GM18519 (cell line): ENCODE results near the gene CCR9.

Experiments used
- ATAC-seq: cut with Tn5 transposase; IDR thresholded peaks from one replicate; pipeline ENCODE4 v1.9.1; 2021; ENCODE audit warnings: mild to moderate bottlenecking, moderate library complexity; ENCODE audit not compliant: unreplicated experiment, low FRiP score

CCR9 gene

DNA sequence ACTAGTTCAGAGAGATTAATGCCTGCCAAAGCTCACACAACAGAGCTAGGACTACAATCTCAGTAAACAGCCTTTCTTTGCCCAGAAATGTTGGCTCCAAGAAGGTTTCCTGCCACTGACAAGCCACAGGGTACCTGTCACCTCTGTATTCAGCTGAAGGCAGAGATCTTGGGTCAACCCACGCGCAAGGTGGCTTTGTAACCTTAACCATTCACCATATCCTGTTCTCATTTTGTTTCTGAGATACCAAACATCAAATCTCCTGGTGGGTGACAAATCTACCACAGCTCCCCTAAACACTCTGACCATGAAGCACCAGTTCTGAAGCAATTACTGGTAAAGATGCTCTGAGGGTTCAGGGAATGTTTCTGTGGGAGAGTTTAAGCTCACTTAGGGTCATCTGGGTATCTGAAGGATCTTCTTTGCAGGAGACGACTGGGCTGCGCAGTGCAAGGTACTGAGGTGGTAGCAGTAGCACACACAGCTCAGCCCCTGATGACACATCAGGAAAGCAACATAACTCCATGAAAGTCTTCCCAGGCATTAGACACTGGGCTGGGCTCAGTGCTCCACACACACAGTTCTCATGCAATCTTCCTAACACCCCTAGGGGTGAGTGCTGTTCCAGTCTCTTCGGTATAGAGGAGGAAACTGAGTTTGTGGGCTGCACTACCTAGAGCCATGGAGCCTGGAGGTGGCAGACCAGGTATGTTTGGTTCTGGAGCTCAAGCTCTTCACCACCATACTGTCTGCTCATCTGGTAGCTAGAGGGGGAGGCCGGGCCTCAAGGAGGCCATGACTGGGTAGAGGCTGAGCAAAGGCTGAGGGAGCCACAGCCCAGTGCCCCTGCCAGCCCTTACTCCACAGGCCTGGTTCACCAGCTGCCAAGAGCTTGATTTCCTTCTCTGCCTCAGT is 64.6 kb downstream of the CCR9 start:
- ATAC-seq = no peak

GRCh38 chr3:45951946-45952345 is 65.6 kb downstream of the CCR9 start:
- no peak for ATAC-seq

DNA sequence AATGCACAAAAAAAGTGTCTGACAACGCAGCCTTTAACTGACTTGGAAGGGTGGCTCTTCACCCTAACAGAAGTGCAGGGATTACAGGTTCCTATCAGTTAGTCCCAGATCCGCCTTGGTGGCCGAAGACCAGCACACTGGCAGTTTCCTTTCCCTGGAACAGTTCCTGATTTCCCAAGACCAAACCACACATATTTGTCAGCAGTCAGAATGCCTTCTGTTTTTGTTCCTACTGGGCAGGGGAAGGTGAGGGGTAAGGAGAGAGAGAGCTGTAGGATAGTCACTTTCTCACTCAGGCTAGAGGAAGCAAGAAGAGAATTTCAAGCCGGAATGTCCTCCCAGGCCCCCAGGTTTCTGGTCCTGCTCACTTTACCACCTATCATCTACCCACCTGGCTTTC is 66.1 kb downstream of the CCR9 start:
- ATAC-seq = no peak
